MM.1S (cell line): Measurements from ENCODE around the gene CCT2.

Source experiments
- CTCF ChIP-seq: fragments of 300-600 bp; sonication (generic); IDR thresholded peaks from 2 replicates; pipeline ENCODE4 v1.5.1; 2016; ENCODE audit warnings: antibody characterized with exemption, low read length, mixed read lengths
- EZH2 ChIP-seq: fragments of 300-600 bp; sonication (generic); optimal IDR thresholded peaks from 2 replicates; pipeline ENCODE3; 2017; ENCODE audit warnings: low read depth, mild to moderate bottlenecking, antibody characterized with exemption, low read length, mixed read lengths

GRCh38 chr12:69642531-69642930, 57.3 kb downstream of the CCT2 start:
- TF ChIP-seq CTCF (no peak), EZH2 (no peak)
